Measurements from ENCODE around the gene GPATCH1. TPM values are rescaled to one million over a fixed set of nuclear protein-coding genes. Genes with fewer than 3 reads are reported as not detected.

GPATCH1 gene
- total and polyA plus RNA-seq, 2 of the 13 experiments (the other 11 are each of a cell fraction or from before 2014, with no cell fraction given): 6.8 to 6.9 TPM

- TF ChIP-seq NR2C2 (CRISPR knock-in tag; IDR thresholded peaks at IDR 0.05; ENCODE audit: borderline replicate concordance) (peak; percentile 65; the same call in 1 of the 2 replicates), HOXA7 (CRISPR knock-in tag; IDR thresholded peaks at IDR 0.05) (no peak), ZFX (CRISPR knock-in tag; IDR thresholded peaks at IDR 0.05; ENCODE audit: low read depth) (peak; percentile 85), ZNF235 (CRISPR knock-in tag; IDR thresholded peaks at IDR 0.05; ENCODE audit: borderline replicate concordance) (peak; percentile 36; the same call in 1 of the 2 replicates), YEATS2 (CRISPR knock-in tag; IDR thresholded peaks at IDR 0.05; ENCODE audit: borderline replicate concordance) (peak; percentile 68; the same call in 1 of the 2 replicates), ATF7 (IDR thresholded peaks at IDR 0.05) (no peak), ATF7 (CRISPR knock-in tag; IDR thresholded peaks at IDR 0.05) (0 out of 2 replicates have a peak, but pooled peaks have one; percentile 15), KMT2B (CRISPR knock-in tag; IDR thresholded peaks at IDR 0.05) (peak; percentile 73), MXD3 (CRISPR knock-in tag; IDR thresholded peaks at IDR 0.05) (peak; percentile 58; the same call in 1 of the 2 replicates), NRL (CRISPR knock-in tag; IDR thresholded peaks at IDR 0.05; ENCODE audit: borderline replicate concordance) (peak; percentile 57; the same call in 1 of the 2 replicates), THAP8 (CRISPR knock-in tag; IDR thresholded peaks at IDR 0.05; ENCODE audit: borderline replicate concordance) (peak; percentile 69; the same call in 1 of the 2 replicates), ZNF777 (CRISPR knock-in tag; IDR thresholded peaks at IDR 0.05) (no peak; the same call in none of the 2 replicates), KDM2A (CRISPR knock-in tag; IDR thresholded peaks at IDR 0.05; ENCODE audit: borderline replicate concordance, low read depth) (peak; percentile 74; the same call in 1 of the 2 replicates), ZBTB21 (CRISPR knock-in tag; IDR thresholded peaks at IDR 0.05) (no peak), MAF1 (CRISPR knock-in tag; IDR thresholded peaks at IDR 0.05; ENCODE audit: borderline replicate concordance) (peak; percentile 99), RFX1 (IDR thresholded peaks at IDR 0.05) (peak; percentile 91), HNRNPK (IDR thresholded peaks at IDR 0.05; ENCODE audit: low read depth, low read length, poor library complexity, severe bottlenecking) (peak; percentile 76), ZNF263 (CRISPR knock-in tag; IDR thresholded peaks at IDR 0.05) (peak; percentile 7; the same call in 1 of the 2 replicates), IKZF1 (IDR thresholded peaks at IDR 0.05) (no peak), IKZF5 (CRISPR knock-in tag; IDR thresholded peaks at IDR 0.05) (peak; percentile 74; the same call in 1 of the 2 replicates), CENPX (CRISPR knock-in tag; IDR thresholded peaks at IDR 0.05) (no peak), ZNF564 (CRISPR knock-in tag; IDR thresholded peaks at IDR 0.05) (0 out of 2 replicates have a peak, but pooled peaks have one; percentile 5), ZNF367 (CRISPR knock-in tag; IDR thresholded peaks at IDR 0.05; ENCODE audit: borderline replicate concordance) (no peak), MXI1 (IDR thresholded peaks at IDR 0.05; ENCODE audit: borderline replicate concordance, low read depth, low read length) (peak; percentile 82), RARA (CRISPR knock-in tag; IDR thresholded peaks at IDR 0.05) (0 out of 2 replicates have a peak, but pooled peaks have one; percentile 5), TFDP2 (CRISPR knock-in tag; IDR thresholded peaks at IDR 0.05) (peak; percentile 69), SRSF9 (IDR thresholded peaks at IDR 0.05; ENCODE audit: borderline replicate concordance, insufficient read depth, low read depth, low read length, poor library complexity, severe bottlenecking) (no peak), NFE2 (CRISPR knock-in tag; IDR thresholded peaks at IDR 0.05) (no peak)
These were observed 95.9 kb downstream of the GPATCH1 start (continued) for GRCh38 chr19:33176670-33177416.
